Measurements from ENCODE around the gene CSNK2B.

Gene CSNK2B

DNA sequence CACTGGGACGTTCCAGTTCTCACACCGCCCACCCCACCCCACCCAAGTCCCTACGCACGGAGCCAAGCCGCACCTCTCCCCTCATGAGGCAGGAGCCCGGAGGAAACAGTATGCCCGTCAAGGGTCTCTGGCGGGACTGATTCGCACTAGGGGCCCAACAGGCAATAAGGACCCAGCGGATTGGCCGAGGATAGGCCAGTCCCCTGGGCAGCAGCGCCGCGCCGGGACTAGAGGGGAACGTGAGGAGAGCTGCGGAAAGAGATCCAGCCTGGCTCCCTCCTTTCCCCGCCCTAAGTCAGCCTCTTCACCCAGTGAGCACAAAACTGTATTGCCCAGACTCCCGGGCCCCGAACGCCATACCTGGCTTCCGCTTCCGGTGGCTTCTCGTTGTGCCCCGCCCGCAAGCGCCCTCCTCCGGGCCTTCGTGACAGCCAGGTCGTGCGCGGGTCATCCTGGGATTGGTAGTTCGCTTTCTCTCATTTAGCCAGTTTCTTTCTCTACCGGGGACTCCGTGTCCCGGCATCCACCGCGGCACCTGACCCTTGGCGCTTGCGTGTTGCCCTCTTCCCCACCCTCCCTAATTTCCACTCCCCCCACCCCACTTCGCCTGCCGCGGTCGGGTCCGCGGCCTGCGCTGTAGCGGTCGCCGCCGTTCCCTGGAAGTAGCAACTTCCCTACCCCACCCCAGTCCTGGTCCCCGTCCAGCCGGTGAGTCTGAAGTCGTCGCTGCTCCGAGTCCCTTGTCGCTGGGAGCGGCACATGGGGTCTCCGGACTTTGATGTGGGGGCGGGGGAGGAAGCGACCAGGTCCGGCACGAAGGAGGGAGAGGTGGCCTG lies at the start of gene CSNK2B:
Gene CSNK2B (plus strand): TSS at position 580 of the 836 bp plus-strand sequence. CDS start 752 bp downstream, outside the sequence.
- peak; percentile 95 for DNase-seq

- no peak for DNase-seq
Observed at GRCh38 chr6:31617010-31617409, 48.9 kb upstream of the CSNK2B start.

DNA sequence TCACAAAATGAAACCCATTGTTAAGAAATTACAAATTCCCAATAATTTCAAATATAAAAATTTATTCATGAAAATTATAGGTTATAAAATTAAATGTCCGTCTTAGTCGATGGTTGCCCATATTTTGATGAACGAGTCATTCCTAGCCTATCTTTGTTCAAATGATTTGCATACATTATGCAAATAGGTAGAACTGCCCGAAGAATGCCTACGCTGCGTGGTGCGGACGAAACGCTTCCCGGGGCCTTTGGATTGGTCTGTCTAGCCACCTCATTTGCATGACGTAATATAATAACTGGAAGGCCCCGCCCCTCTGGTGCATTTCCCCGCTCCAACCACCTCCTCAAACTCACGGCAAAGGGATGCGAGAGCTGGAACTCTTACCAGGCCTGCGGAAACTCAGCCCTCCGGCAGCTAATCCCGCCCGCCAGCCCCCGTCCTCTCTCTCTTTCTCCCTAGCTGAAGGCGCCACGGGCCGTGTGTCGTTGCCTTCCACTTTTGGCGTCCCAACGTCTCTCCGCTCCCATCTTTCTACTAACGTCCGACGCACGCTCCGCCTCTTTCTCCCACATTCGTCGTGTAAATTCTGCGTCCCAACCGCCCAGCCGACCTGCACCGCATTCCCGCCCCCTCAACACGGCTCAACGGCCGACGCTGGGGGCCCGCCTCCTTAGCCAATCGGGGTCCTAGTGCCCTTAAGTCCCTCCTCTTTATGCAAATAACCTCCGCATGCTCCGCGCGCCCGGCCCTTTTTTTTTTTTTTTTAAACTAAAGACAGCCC lies 45.9 kb upstream of the CSNK2B start:
- DNase-seq: peak; percentile 99

- peak; percentile 99 for DNase-seq
Observed at GRCh38 chr6:31620586-31621319, 45.1 kb upstream of the CSNK2B start, which contains the start of gene PRRC2A. Gene PRRC2A (plus strand): TSS chr6:31620715. CDS start chr6:31622790, 2,075 bp downstream.

DNA sequence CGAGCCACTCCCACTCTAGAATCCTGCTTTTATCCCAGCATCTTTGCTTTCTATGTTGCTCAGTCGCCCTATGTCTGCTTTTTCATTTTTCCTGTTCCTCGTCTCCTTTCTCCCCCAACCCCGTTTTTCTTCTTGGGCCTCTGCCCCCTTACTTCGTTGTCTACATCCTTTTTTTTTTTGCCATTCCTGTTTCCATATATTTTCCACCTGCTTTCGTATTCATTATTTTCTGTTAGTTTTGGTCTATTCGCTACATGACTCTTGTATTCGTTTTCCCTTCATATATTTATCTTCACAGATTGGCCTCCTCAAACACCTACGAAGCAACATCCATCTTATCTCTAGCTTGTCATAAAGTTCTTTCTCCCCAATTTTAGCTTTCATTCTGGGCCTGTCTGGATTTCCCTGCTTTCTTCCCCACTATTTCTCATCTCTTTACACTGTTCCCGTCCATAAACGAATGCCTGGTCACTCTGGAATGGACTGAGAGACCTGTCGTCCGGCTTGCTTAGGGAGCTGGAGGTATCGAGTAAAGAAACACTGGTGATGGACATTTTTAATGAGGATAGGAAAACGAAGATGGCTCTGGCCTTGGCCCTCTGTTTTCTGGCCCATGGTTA lies 44.5 kb upstream of the CSNK2B start:
- no peak for DNase-seq

- DNase-seq: no peak
Observed at GRCh38 chr6:31621991-31622390, 43.9 kb upstream of the CSNK2B start.

DNA sequence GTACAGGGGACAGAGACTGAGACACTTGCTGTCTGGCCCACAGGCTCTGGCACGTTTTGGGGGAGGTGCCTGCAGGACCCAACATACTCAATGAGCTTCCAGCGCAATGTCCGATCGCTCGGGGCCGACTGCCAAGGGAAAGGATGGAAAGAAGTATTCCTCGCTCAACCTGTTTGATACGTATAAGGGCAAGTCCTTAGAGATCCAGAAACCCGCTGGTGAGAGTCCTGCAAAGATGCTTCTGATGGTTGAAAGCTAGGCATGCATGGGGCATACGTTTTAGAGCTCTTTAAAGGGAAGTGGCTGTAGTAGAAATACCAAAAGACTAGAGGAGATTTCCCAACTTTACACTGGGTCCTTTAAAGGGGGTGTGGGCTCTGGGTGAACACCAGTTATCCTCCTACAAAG lies 43.2 kb upstream of the CSNK2B start:
- no peak for DNase-seq

GRCh38 chr6:31624070-31624469 lies 41.8 kb upstream of the CSNK2B start:
- no peak for DNase-seq

DNA sequence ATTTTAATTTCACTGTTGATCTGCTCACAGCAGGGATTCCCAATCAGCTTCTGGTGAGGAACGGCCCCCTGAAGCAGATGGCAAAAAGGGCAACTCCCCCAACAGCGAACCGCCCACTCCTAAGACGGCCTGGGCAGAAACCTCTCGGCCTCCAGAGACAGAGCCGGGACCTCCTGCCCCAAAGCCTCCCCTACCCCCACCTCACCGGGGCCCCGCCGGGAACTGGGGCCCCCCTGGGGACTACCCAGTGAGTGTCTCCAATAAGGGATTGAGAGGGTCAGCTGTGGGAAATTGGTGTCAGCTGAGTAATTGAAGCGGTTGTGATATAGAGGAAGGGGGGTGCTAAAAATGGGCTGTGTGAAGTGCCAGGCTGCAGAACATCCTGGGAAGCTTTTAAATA lies 38.9 kb upstream of the CSNK2B start:
- DNase-seq: no peak

GRCh38 chr6:31627690-31628287 lies 38.1 kb upstream of the CSNK2B start:
- DNase-seq: no peak

DNA sequence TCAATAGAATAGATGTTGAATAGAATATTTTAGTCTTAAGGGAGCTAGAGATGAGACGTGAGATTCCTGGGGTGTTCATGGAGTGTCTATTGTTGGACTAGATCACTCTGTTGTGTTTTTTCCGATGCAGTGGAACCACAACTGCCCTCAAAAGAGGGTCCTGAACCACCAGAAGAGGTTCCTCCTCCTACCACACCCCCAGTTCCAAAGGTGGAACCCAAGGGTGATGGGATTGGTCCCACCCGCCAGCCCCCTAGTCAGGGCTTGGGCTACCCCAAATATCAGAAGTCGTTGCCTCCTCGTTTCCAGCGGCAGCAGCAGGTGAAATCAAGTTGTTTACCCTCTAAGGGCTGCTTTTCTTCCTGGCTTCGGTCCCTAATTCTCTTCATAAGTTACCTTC lies 36.9 kb upstream of the CSNK2B start:
- no peak for DNase-seq

DNA sequence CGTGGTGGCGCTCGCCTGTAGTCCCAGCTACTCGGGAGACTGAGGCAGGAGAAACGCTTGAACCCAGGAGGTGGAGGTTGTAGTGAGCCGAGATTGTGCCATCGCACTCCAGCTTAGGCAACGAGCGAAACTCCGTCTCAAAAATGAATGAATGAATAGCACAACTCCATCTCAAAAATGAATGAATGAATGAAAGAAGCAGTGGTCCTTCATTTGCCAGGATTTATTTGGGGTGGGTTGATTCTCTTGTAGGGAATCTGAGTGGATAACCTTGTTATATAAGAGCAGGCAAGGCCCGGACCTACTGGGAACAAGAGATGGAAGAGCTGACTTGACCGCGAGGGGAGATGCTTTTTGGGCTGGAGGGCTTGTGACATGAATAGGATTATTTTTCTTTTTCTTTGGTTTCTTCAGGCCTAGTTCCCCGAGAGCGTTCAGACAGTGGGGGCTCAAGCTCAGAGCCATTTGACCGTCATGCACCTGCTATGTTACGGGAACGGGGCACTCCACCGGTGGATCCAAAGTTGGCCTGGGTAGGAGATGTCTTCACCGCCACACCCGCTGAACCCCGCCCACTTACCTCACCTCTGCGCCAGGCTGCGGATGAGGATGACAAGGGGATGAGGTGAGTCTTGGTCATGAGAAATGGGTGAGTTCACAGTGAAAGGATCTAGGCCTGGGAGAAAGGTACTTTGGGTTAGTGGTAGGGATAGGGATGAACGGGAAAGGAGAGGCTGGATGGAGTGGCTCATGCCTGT lies 35.5 kb upstream of the CSNK2B start:
- no peak for DNase-seq

DNA sequence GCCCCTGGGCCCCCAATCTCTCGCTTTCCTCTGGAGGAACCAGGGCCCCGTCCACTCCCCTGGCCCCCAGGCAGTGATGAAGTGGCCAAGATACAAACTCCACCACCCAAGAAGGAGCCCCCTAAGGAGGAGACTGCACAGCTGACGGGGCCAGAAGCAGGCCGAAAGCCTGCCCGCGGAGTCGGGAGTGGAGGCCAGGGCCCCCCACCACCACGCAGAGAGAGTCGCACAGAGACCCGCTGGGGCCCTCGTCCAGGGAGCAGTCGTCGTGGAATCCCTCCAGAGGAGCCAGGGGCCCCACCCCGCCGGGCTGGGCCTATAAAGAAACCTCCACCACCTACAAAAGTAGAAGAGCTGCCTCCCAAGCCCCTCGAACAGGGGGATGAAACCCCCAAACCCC lies 34.7 kb upstream of the CSNK2B start:
- DNase-seq: no peak

DNA sequence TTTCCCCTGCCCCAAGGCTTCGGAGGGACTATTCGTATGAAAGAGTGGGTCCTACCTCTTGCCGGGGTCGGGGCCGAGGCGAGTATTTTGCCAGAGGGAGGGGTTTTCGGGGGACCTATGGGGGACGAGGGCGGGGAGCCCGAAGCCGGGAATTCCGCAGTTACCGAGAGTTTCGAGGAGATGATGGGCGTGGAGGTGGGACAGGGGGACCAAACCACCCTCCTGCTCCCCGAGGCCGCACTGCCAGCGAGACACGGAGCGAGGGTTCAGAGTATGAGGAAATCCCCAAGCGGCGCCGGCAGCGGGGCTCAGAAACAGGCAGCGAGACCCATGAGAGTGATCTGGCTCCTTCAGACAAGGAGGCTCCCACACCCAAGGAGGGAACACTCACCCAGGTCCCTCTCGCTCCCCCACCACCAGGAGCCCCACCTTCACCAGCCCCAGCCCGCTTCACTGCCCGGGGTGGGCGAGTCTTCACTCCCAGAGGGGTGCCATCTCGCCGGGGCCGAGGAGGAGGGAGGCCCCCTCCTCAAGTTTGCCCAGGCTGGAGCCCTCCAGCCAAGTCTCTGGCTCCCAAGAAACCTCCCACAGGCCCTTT lies 34.1 kb upstream of the CSNK2B start:
- DNase-seq: no peak

DNA sequence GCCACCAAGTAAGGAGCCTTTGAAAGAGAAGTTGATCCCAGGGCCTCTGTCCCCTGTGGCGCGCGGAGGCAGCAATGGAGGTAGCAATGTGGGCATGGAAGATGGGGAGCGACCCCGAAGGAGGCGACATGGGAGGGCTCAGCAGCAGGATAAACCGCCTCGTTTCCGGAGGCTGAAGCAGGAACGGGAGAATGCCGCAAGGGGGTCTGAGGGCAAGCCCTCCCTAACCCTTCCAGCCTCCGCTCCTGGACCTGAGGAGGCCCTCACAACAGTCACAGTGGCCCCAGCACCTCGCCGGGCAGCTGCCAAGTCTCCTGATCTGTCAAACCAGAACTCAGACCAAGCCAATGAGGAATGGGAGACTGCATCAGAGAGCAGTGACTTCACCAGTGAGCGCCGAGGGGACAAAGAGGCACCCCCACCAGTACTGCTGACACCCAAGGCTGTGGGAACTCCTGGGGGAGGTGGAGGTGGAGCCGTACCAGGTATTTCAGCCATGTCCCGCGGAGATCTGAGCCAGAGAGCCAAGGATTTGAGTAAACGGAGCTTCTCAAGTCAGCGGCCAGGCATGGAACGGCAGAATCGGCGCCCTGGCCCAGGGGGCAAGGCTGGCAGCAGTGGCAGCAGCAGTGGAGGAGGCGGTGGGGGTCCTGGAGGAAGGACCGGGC lies 33.5 kb upstream of the CSNK2B start:
- DNase-seq: no peak

GRCh38 chr6:31633447-31633846 lies 32.4 kb upstream of the CSNK2B start:
- no peak for DNase-seq

- DNase-seq: no peak
Observed at GRCh38 chr6:31634131-31634530, 31.7 kb upstream of the CSNK2B start.

DNA sequence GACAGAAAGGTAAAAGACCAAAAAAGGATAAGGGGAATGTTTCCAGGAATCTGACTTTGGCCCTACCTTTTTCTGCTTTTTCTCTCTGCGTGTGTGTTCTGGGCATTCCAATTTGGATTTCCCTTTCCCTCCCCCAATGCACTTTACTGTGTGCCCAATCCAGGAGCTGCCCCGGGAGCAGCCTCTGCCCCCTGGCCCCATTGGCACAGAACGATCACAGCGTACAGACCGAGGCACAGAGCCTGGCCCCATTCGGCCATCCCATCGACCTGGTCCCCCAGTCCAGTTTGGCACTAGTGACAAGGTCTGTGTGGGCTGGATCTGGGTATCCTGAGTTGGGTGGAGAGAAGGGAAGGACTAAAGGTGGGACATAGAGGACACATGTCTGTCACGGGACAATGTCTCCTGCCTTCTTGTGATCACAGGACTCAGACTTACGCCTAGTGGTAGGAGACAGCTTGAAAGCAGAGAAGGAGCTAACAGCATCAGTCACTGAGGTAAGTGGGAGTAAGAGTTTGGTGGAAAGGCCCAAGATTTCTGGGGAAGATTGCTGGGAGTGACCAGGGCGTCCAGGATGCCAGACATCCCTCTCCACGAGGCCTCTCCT lies 30.8 kb upstream of the CSNK2B start:
- no peak for DNase-seq

DNA sequence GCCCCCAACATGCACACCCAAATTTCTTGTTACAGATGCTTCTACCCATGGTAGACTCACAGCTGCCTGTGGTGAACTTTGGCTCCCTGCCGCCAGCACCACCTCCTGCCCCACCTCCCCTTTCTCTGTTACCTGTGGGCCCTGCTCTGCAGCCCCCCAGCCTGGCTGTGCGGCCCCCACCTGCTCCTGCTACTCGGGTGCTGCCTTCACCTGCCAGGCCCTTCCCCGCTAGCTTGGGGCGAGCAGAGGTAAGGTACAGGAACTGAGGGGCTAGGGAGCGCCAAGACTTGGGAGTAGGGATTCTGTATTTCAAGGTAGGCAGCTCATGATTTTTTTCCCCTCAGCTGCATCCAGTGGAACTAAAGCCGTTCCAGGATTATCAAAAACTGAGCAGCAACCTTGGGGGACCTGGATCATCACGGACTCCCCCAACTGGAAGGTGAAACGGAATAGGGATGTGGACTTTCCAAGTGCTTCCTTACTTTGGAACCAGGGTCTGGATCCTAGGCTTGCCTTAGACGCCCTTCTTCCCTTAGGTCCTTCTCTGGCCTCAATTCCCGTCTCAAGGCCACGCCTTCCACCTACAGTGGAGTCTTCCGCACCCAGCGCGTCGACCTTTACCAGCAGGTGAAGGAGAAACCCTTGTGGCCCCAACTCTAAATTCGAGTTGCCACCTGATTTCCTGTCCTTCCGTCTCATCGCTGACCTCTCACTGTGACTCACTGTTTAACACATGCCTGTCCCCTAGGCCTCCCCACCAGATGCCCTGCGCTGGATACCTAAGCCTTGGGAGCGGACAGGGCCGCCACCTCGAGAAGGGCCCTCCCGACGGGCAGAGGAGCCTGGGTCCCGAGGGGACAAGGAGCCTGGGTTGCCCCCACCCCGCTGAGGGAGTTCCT lies 28.9 kb upstream of the CSNK2B start:
- no peak for DNase-seq
